HFF-Myc (cell line): ENCODE measurements around the gene DNAJB5.
A peak's percentile ranks its signal among the peaks of the same experiment; 100 is the strongest.

Experiments used
- DNase-seq: peaks from one replicate; pipeline ENCODE4 v3.0.0-alpha.2; 2011; ENCODE audit warnings: low read depth; ENCODE audit errors: extremely low read depth
- H3K4me3 ChIP-seq: replicated peaks from 2 replicates; pipeline ENCODE4 v1.5.1; 2011; ENCODE audit warnings: low read depth, mild to moderate bottlenecking, control low read depth, low read length
- CTCF ChIP-seq: IDR thresholded peaks from 2 replicates; pipeline ENCODE4 v1.5.1; 2012; ENCODE audit warnings: mild to moderate bottlenecking, low read depth, low read length, control low read depth; ENCODE audit errors: missing control alignments

DNAJB5 gene

DNA sequence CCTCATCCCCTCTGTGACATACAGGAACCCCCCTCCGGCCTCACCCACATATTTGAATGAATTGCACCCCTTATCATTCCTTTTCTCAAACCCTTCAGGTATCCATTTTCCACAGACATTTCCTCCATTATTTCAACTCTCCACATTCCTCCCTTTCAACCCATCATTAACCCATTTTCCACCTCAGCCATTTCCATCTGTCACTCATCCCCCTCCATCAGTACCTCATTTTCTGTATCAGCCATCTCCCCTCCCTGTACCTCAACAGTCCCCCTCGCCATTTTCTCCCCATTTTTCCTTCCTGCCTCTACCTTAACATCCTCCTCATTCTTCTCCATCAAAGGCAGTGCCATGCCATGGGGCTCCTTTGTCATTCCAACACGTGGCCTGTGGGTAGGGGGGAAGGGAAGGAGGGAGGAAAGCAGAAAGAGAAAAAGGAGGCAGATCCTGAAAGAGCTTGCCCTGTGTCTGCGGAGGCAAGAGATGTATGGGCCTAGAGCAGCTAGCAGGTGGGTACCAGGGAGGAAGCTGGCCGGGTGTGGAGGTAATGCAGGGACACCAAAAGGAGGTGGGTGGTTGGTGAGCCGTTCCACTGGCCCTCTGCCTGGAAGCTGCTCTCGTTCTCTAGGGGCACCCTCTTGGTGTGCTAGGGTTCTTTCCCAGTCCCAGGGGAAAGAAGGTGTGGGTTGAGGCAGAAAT, 1.5 kb downstream of the DNAJB5 start:
- no peak for DNase-seq
- H3K4me3 ChIP-seq = no peak overlapping the region
- TF ChIP-seq CTCF = no peak

- no peak overlapping the region for H3K4me3 ChIP-seq
- TF ChIP-seq CTCF = no peak
- DNase-seq = no peak
Observed at GRCh38 chr9:34991607-34992375, 2.2 kb downstream of the DNAJB5 start.

- no peak for TF ChIP-seq CTCF
- H3K4me3 ChIP-seq = no peak overlapping the region
- peak; percentile 60 for DNase-seq
Observed at GRCh38 chr9:34992376-34992951, 2.9 kb downstream of the DNAJB5 start.

- H3K4me3 ChIP-seq = no peak overlapping the region
- no peak for DNase-seq
- TF ChIP-seq CTCF = no peak
Observed at GRCh38 chr9:34993502-34994259, 4.1 kb downstream of the DNAJB5 start.

DNA sequence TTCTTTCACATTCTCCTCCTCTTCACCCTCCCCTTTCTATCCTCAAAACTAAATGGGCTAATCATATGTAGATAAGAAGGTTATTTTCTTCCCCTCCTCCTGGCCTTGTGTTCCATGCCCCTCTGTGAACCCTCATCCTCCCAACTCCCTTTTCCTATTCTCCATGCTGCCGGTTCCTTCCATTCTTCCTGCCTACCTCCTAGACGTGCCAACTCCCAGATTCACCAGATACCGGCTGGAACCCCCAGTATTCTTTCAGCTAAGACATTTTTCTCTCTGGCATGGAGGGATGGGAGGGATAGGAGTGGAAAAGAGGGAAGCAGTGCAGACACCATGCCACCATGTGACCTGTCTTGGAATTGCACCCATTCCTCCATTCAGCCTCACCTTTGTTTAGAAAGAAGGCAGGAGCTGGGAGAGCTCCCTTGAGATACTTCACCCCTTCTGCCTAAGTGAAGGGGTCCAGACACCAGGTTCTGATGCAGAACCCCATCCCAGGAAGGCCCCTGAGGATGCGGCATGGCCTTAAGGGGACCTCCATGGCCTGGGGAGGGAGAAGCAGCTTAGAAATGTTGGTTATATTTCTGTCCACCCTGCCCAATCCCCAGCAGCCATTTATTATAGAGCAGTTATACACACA, 4.8 kb downstream of the DNAJB5 start:
- TF ChIP-seq CTCF = peak; percentile 73
- peak; percentile 42 for DNase-seq
- H3K4me3 ChIP-seq = no peak overlapping the region
